Breast epithelium (tissue), 3 donors: ENCODE results near the gene ASB3.

Experiments used
- POLR2A ChIP-seq: fragments of 450-650 bp; IDR thresholded peaks from one replicate; pipeline ENCODE4 v1.6.1; 2016; ENCODE audit warnings: antibody characterized with exemption, mild to moderate bottlenecking, moderate library complexity
- POLR2AphosphoS5 ChIP-seq, 3 donors: sonication (generic); formaldehyde crosslinking; IDR thresholded peaks; one replicate each; pipeline ENCODE4 v1.6.1; 2017; ENCODE audit warnings: antibody characterized with exemption in 3 of 3
- TF ChIP-seq, protein P1 (sequence below), 3 donors: fragments of 450-650 bp; IDR thresholded peaks; one replicate each; pipeline ENCODE4 v1.5.1; 2016 to 2017; ENCODE audit warnings: antibody characterized with exemption in 3 of 3, mild to moderate bottlenecking in 3 of 3, moderate library complexity in 3 of 3

DNA sequence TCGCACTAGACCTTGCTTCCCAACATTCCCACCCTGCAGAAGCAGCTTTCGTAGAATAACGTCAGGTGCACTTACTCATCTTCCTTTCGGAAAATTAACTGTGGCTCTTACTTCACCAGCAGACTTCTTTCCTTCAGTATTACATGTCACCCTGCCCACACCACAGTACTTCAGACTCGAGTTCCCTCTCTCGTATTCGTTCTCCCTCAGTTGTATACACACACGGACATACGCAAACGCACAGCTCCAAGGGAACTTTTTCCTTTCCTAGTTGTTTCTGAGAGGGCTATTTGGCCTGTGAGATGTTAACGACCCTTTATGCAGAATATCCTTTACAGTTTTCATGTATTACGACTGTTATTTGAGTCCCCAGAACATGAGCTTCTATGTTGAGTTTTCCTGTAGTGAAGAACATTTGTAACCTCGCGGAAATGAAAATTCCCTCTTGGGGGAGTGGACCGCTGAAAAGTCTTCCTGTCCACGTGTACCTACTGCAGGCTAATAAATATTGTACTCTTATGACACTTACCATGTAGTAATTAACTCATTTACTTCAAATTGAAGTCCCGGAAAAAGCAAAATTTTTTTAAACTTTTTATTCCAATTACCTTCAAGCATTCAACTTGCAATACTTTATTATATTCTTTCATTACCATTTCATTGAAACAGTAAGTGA lies 999 bp upstream of the ASB3 start:
- TF ChIP-seq, protein P1, sequence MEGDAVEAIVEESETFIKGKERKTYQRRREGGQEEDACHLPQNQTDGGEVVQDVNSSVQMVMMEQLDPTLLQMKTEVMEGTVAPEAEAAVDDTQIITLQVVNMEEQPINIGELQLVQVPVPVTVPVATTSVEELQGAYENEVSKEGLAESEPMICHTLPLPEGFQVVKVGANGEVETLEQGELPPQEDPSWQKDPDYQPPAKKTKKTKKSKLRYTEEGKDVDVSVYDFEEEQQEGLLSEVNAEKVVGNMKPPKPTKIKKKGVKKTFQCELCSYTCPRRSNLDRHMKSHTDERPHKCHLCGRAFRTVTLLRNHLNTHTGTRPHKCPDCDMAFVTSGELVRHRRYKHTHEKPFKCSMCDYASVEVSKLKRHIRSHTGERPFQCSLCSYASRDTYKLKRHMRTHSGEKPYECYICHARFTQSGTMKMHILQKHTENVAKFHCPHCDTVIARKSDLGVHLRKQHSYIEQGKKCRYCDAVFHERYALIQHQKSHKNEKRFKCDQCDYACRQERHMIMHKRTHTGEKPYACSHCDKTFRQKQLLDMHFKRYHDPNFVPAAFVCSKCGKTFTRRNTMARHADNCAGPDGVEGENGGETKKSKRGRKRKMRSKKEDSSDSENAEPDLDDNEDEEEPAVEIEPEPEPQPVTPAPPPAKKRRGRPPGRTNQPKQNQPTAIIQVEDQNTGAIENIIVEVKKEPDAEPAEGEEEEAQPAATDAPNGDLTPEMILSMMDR (IDR thresholded peaks at IDR 0.05): no peak
- TF ChIP-seq POLR2A (no peak), POLR2AphosphoS5 (IDR thresholded peaks at IDR 0.05) (no peak)
